ENCODE results near the gene ANXA2R.

DNA sequence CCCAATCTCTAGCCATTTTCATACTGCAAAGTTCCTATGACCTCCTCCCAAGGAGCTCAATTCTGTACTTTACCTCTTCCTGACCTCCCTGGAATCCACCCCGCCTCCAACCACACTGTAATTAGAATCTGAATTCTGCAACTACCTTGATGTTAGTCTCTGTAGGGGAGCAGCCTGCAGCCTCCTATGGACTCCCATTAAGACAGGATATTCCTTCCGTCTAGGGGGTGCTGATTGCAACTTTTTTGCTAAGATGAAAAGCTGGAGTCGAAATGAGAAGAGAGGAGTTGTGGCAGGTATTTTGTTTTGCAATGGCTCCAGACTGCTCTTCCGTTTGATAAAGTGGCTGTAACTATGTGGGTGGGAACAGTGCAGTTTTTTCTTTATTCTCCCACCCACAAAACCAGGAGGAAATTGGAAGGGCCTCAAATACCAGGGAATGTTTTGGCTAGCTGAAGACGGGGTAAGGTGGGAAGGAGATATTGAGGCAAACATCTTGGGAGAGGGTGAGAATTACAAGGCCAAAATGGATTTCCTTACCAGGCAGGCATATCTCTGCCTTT lies 23.8 kb downstream of the ANXA2R start:
- TF ChIP-seq, protein P1, sequence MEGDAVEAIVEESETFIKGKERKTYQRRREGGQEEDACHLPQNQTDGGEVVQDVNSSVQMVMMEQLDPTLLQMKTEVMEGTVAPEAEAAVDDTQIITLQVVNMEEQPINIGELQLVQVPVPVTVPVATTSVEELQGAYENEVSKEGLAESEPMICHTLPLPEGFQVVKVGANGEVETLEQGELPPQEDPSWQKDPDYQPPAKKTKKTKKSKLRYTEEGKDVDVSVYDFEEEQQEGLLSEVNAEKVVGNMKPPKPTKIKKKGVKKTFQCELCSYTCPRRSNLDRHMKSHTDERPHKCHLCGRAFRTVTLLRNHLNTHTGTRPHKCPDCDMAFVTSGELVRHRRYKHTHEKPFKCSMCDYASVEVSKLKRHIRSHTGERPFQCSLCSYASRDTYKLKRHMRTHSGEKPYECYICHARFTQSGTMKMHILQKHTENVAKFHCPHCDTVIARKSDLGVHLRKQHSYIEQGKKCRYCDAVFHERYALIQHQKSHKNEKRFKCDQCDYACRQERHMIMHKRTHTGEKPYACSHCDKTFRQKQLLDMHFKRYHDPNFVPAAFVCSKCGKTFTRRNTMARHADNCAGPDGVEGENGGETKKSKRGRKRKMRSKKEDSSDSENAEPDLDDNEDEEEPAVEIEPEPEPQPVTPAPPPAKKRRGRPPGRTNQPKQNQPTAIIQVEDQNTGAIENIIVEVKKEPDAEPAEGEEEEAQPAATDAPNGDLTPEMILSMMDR (IDR thresholded peaks at IDR 0.05; ENCODE audit: low read depth, low read length) = no peak
- no peak for TF ChIP-seq EZH2phosphoT487 (IDR thresholded peaks at IDR 0.05; ENCODE audit: low read depth)

Data from OCI-LY3 (cell line).